Islet precursor cell (in vitro differentiated cells): ENCODE data around the gene SCUBE3.

Experiments
- DNase-seq: peaks from one replicate; pipeline ENCODE4 v3.0.0-alpha.2; 2018

Gene SCUBE3

GRCh38 chr6:35181933-35182612 lies 31.7 kb upstream of the SCUBE3 start:
- peak; percentile 83 for DNase-seq

GRCh38 chr6:35183281-35183680 lies 30.5 kb upstream of the SCUBE3 start:
- DNase-seq: no peak

DNA sequence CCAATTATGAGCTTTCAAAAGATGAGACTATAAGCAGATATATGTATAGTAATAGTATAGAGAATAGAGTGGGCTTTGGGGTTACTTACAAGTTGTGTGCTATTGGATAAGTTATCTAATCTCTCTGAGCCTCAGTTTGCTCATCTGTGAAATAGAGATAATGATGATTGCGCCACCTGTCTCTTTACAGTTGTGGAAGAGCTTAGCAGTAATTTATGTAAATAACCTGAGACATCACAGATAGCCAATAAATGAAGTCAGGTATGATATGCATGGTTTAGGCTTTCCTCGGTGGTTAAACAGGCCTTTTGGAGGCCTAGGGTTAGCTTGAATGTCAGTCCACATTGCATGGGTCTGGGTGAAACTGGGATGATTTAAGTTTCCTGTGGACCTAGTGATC lies 29.8 kb upstream of the SCUBE3 start:
- DNase-seq: no peak

DNA sequence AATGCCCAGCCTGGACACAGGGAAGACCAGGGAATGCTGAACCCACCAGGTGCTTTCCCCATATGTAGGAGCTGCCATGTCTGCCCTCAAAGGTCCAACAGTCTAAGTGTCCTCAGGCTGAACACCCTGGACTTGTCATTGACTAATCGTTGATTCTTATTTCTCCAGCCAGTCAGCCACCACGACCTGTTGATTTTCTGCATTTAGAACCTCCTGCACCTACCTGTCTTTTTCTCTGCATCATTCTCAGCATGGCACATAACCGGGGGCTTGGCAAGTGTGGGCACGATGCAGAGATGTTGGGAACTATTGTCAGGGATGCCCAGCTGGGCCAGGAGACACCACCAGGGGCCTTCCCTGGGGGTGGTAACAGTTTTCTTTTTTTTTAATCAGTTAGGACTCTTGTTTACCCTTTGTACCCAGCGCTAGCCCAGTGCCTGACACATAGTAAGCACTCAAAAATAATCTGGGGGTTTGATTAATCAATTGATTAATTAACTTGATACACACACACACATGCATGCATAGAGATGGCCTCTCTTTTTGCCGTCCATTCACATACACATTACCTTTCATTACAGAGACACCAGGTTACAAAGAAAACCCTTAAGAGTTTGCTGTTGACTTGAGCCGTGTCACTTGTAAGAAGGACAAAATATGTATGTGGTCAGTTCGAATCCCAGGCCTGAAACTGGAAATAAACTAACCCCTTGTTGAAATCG lies 29.0 kb upstream of the SCUBE3 start:
- DNase-seq: no peak

- peak; percentile 85 for DNase-seq
Observed at GRCh38 chr6:35185302-35185681, 28.5 kb upstream of the SCUBE3 start.

- peak; percentile 83 for DNase-seq
Observed at GRCh38 chr6:35185971-35186370, 27.8 kb upstream of the SCUBE3 start.

DNA sequence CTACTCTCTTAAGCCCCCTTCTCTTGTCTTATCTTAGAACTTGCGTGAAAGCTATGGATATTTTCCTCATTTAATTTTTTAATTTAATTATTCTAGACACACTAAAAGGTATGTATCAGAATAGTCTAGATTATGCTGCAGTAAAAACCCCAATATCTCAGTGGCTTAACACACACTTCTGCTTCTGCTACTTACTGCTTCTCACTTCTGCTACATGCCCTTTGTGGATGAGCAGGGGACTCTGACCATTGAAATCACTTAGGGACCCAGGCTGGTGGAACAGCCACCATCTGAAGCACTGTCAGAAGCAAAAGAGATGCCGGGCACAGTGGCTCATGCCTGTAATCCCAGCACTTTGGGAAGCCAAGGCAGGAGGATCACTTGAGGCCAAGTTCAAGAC lies 27.2 kb upstream of the SCUBE3 start:
- no peak for DNase-seq

GRCh38 chr6:35188886-35189285 lies 24.9 kb upstream of the SCUBE3 start:
- DNase-seq: no peak

GRCh38 chr6:35190306-35190705 lies 23.4 kb upstream of the SCUBE3 start:
- DNase-seq: no peak

DNA sequence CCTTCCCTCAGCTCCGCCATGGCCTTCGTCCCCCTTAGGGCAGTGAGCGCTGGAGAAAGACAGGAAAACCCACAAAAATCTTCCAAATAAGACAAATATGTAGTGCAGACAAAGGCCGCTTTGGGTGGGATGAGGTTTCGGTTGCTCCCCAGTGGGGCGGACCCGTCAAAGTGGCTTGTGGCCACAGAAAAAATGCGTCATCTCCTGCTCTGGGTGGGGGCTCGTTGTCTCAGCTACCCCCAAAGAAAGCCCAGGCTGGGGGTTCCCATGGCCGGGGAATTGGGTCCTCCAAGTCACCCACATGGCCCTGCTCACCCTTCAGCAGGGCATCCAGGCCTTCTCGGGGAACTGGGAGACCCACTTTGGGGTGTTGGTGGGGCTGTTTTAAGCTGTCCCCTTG lies 21.9 kb upstream of the SCUBE3 start:
- no peak for DNase-seq

DNA sequence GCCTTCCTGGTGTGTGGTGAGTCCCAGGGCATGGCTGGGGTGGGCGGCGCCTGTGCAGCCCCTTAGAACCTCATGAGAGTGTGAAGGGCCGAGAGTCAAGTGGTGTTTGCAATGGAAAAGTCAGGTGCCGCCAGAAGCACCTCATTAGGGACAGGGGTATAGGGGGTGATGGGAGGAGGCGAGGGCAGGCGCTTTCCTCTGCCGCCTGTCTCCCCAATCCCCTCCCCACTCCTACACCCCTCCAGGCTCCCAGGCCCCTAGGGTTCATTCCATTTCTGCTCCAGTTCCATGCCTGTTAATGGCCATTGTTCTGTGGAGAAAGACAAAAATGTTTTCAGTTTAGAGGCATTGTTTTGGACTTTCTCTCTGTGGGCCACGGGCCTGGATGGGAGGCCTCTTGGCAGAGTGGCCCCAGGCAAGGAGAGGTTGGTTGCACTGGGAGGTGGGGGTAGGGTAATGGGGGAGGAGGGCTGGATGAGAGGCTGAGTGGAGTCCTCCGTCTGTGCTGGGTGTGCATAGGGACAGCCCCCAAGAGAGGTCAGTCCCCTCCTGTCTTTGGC lies 21.4 kb upstream of the SCUBE3 start:
- DNase-seq: no peak

GRCh38 chr6:35194390-35194789 lies 19.4 kb upstream of the SCUBE3 start:
- no peak for DNase-seq

DNA sequence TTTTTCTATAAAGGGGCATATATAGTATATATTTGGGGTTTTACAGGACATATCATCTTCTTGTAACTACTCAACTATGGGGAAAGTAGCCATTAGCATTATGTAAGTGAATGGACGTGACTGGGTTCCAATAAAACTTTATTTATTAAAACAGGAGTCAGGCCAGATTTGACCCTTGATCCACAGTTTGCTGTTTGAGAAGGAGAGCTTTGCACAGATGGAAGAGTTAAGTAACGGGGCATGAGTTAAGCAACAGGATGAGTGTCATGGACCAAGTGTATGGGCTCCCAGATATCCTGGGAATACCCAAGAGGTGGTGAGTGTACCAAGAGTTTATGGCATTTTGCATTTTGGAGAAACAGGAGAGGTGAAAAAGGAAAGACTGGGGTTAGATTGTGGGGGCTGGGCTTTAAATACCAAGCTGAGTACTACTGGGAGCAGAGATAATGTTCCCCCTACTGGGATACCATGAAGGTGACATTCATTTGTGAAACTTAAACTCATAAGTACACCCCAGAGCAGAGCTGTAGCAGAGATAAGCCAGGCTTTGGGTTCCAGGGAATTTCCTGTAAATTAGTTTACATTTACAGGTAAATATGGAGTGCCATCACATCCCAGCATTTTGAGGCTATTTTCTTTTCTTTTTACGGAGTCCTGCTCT lies 18.5 kb upstream of the SCUBE3 start:
- no peak for DNase-seq

GRCh38 chr6:35197196-35197595 lies 16.6 kb upstream of the SCUBE3 start:
- no peak for DNase-seq

DNA sequence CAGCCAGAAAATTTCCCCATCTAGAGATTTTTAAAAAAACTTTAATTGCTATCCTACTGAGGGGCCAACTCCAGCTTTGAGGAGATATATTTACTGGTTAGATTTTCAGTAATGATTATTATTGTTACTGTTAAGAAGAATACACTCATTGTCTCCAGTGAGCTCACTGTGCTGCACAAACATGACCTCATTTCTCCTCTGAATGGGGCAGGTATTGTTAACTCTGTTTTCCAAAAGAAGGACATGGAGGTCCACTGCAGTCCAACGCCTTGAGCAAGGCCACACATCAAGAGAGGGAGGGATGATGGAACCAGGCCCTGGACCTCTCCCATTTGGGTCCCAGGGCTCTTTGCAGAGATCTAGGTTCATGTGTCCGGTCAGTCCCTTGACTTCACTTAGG lies 13.9 kb upstream of the SCUBE3 start:
- DNase-seq: no peak

DNA sequence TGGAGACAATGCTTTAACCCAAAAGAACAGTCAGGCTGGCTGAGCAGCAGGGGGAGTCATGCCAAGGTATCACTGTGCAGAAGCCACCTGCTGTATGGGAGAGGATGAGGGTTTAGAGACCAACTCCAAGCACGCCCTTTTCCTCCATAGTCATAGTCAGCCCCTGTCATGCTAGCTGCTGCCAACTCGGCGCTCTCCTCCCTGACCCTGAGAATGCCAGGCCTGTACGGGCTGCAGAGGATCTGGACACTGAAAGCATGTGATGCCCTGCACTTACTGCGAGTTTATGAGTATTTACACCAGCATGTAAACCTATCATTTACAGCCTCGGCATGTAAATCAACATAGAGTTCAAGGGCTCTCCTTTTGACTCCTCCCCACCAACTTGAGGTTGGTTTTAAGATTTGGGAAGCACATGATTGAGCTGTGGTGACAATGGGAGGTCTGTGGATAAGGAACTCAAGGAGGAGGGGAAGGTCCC lies 11.7 kb upstream of the SCUBE3 start:
- no peak for DNase-seq

DNA sequence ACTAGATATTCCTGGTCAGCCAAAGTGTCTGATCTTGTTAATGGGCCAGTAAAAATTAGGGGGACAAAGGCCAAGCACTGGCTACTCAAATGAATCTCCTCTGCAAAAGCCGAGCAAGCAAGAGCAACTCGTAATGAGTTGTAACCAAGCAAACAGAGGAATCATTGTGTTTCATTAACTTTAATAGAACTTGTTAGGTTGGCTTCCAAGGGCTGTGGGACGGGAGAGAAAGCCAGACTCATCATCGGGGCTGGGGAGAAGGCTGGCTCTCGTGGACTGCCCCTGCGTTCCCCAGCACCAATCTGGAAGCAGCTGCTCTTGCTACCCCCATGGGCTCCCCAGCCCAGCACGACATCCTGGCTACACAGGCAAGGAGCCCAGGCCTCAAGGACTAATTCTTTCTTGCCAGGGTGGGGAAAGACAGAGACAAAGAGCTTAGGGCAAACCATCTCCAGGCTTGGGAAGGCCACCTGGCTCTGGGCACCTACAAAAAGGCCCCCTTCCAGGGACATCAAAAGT lies 10.5 kb upstream of the SCUBE3 start:
- no peak for DNase-seq

DNA sequence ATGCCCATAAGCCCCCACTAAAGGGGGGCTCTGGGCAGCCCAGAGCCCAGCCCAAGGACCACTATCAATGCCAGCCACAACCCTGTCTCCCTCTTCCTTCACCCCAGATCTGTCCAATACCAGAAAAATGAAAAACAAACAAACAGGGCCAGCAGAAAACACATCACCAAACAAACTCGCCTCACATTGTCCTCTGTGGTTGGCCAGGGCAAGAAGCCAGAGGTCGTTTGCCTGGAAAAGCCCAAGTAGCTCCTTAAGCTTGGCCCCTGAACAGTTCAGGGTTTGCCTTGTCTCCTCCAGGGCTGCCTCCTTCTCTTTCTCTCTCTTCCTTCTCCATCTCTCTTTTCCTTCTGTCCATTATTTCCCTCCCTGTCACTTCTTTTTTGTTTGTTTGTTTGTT lies 10.1 kb upstream of the SCUBE3 start:
- DNase-seq: no peak

DNA sequence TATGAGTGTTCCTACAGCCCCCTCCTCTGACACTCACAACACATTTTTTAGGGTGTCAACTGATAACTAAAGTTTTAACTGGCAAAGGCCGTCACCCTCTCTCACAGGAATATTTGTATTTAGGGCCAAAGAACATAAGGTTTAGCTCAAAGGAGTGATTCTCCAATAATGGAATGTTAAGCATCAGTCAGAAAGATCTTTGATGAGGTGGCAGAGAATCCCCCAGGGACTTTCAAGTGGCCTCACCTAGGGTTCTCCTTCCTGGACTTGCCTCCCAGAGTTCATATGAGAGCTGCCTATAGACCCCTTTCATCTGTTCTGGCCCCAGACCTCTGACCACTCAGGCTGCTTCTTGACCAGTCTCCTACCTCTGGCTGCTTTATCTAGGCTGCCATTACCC lies 7.4 kb upstream of the SCUBE3 start:
- DNase-seq: no peak

GRCh38 chr6:35208419-35208818 lies 5.3 kb upstream of the SCUBE3 start:
- DNase-seq: peak; percentile 78

DNA sequence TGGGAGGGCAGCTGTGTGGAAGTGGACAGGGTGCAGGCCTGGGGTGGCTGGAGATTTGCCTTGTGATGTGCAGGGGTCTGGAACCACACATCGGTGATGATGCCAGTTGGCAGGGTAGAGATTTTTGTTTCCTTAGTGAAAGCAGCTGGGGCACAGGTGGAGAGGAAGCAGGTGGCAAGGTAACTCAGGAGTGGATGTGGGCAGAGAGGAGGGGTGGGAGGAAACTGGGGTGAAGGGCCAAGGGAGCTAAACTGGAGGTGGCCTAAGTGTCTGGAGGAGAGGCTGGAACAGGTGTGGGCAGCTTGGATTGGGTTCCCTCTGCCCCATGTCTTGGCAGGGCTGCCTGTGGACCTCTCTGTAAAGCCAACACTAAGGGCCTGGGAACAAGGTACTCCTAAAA lies 4.7 kb upstream of the SCUBE3 start:
- DNase-seq: no peak

GRCh38 chr6:35209622-35210247 lies 4.0 kb upstream of the SCUBE3 start:
- DNase-seq: peak; percentile 69

DNA sequence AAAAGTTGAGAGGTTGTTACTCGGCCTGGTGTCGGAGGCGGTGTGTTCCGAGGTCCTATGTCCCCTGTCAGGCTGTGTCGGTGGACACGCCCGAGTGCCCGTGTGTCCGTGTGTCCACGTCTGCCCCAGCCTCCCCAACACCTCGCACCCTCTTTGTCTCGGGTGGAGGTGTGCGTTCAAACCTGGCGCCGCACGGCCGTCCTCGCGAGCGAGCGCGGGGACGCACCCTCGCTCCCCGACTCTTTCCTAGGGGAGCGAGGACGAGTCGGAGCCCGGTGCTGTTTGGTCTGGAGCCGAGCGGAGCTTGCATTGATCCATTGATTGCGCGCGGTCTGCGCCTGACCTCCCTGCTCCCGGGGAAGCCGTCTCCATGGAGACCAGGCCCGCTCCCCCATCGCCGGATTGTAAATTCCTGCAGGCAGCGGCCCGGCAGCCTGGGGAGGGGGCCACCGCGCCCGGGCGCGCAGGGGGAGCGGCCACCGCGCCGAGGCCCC lies 411 bp upstream of the SCUBE3 start:
- DNase-seq: peak; percentile 87
